Activated T-helper 1 cell treated with anti-CD3 and anti-CD28 coated beads, Interleukin-12 subunit alpha, Interleukin-12 subunit beta, Interleukin-2, Interleukin-4 antibody, amounts not matched to agents 30 ng/mL and 10 ng/mL and 1 ng/mL, durations not matched to agents 14 hours and 24 hours and 36 hours (primary cell): ENCODE results near the gene FAM149B1. TPM values are rescaled to one million over a fixed set of nuclear protein-coding genes. Genes with fewer than 3 reads are reported as not detected.

Experiments used
- DNase-seq: peaks from one replicate; pipeline ENCODE4 v3.0.0; 2021; ENCODE audit warnings: low spot score
- H3K27ac Mint-ChIP-seq: one replicate; pipeline ENCODE4 v1.8.0; 2021; ENCODE audit warnings: mild to moderate bottlenecking, mixed read lengths
- H3K27me3 Mint-ChIP-seq: one replicate; pipeline ENCODE4 v1.8.0; 2022; ENCODE audit warnings: mild to moderate bottlenecking, moderate library complexity, mixed read lengths; ENCODE audit not compliant: insufficient read depth
- H3K36me3 Mint-ChIP-seq: one replicate; pipeline ENCODE4 v1.8.0; 2021; ENCODE audit warnings: low read depth, mixed read lengths
- H3K4me1 Mint-ChIP-seq: one replicate; pipeline ENCODE4 v1.8.0; 2021; ENCODE audit warnings: low read depth, mixed read lengths
- H3K4me3 Mint-ChIP-seq: one replicate; pipeline ENCODE4 v1.8.0; 2021; ENCODE audit warnings: mild to moderate bottlenecking, moderate library complexity, mixed read lengths
- H3K9me3 Mint-ChIP-seq: one replicate; pipeline ENCODE4 v1.8.0; 2021; ENCODE audit warnings: mixed read lengths
- intact Hi-C: fragments of 100-400 bp; cut with micrococcal nuclease; formaldehyde crosslinking; loops from one replicate; pipeline ENCODE4 v1.15.1; 2024
- total RNA-seq: library from RNA; stranded (reverse); gene quantifications from 2 replicates; pipeline ENCODE4 v1.2.3, GENCODE V29; 2022

The FAM149B1 gene
- total RNA-seq, 1 donor from 2014 or later = 11.1 TPM

- H3K27me3 Mint-ChIP-seq = peaks cover 2% of the 10 kb centered on the region
- no peak overlapping the region for H3K27ac Mint-ChIP-seq
- H3K4me1 Mint-ChIP-seq = no peaks in the 10 kb centered on the region
- intact Hi-C loops = no loop called here
- H3K4me3 Mint-ChIP-seq = no peak overlapping the region
- DNase-seq = no peak
- H3K36me3 Mint-ChIP-seq = peaks cover 11% of the 10 kb centered on the region
- peaks cover 6% of the 10 kb centered on the region for H3K9me3 Mint-ChIP-seq
Measured at GRCh38 chr10:73186266-73186665, 18.3 kb downstream of the FAM149B1 start.

GRCh38 chr10:73190188-73190587, 22.3 kb downstream of the FAM149B1 start:
- H3K27me3 Mint-ChIP-seq = peaks cover 2% of the 10 kb centered on the region
- no peak for DNase-seq
- no peak overlapping the region for H3K4me3 Mint-ChIP-seq
- no peaks in the 10 kb centered on the region for H3K9me3 Mint-ChIP-seq
- H3K36me3 Mint-ChIP-seq = no peaks in the 10 kb centered on the region
- no peak overlapping the region for H3K27ac Mint-ChIP-seq
- no peaks in the 10 kb centered on the region for H3K4me1 Mint-ChIP-seq
- intact Hi-C loops = no loop called here

- Mint-ChIP-seq H3K27ac (no peak overlapping the region), H3K4me1 (no peaks in the 10 kb centered on the region), H3K36me3 (peaks cover 3% of the 10 kb centered on the region), H3K27me3 (no peaks in the 10 kb centered on the region), H3K9me3 (no peaks in the 10 kb centered on the region), H3K4me3 (no peak overlapping the region)
- no peak for DNase-seq
- intact Hi-C loops = no loop called here
Measured at GRCh38 chr10:73205081-73205480, 37.2 kb downstream of the FAM149B1 start.

GRCh38 chr10:73205890-73206289, 38.0 kb downstream of the FAM149B1 start:
- Mint-ChIP-seq H3K27me3 (no peaks in the 10 kb centered on the region), H3K9me3 (no peaks in the 10 kb centered on the region), H3K4me3 (no peak overlapping the region), H3K36me3 (no peaks in the 10 kb centered on the region), H3K4me1 (no peaks in the 10 kb centered on the region), H3K27ac (no peak overlapping the region)
- intact Hi-C loops = no loop called here
- no peak for DNase-seq

GRCh38 chr10:73206385-73206784, 38.5 kb downstream of the FAM149B1 start:
- Mint-ChIP-seq H3K9me3 (no peaks in the 10 kb centered on the region), H3K27ac (no peak overlapping the region), H3K27me3 (no peaks in the 10 kb centered on the region), H3K4me1 (no peaks in the 10 kb centered on the region), H3K36me3 (no peaks in the 10 kb centered on the region), H3K4me3 (no peak overlapping the region)
- intact Hi-C loops = no loop called here
- DNase-seq = no peak

- Mint-ChIP-seq H3K36me3 (peaks cover 4% of the 10 kb centered on the region), H3K27ac (no peak overlapping the region), H3K27me3 (no peaks in the 10 kb centered on the region), H3K9me3 (no peaks in the 10 kb centered on the region), H3K4me1 (no peaks in the 10 kb centered on the region), H3K4me3 (no peak overlapping the region)
- DNase-seq = no peak
- intact Hi-C loops = no loop called here
Measured at GRCh38 chr10:73207883-73208282, 40.0 kb downstream of the FAM149B1 start.

- intact Hi-C loops = no loop called here
- Mint-ChIP-seq H3K27ac (no peak overlapping the region), H3K9me3 (no peaks in the 10 kb centered on the region), H3K36me3 (peaks cover 4% of the 10 kb centered on the region), H3K4me3 (no peak overlapping the region), H3K27me3 (no peaks in the 10 kb centered on the region), H3K4me1 (no peaks in the 10 kb centered on the region)
- no peak for DNase-seq
Measured at GRCh38 chr10:73209705-73210104, 41.8 kb downstream of the FAM149B1 start.

- intact Hi-C loops = no loop called here
- H3K27ac Mint-ChIP-seq = no peak overlapping the region
- H3K36me3 Mint-ChIP-seq = peaks cover 4% of the 10 kb centered on the region
- no peak for DNase-seq
- H3K9me3 Mint-ChIP-seq = no peaks in the 10 kb centered on the region
- no peaks in the 10 kb centered on the region for H3K4me1 Mint-ChIP-seq
- no peaks in the 10 kb centered on the region for H3K27me3 Mint-ChIP-seq
- H3K4me3 Mint-ChIP-seq = no peak overlapping the region
Measured at GRCh38 chr10:73210395-73211105, 42.6 kb downstream of the FAM149B1 start.

GRCh38 chr10:73211106-73211811, 43.3 kb downstream of the FAM149B1 start:
- Mint-ChIP-seq H3K36me3 (peaks cover 8% of the 10 kb centered on the region), H3K9me3 (no peaks in the 10 kb centered on the region), H3K27me3 (no peaks in the 10 kb centered on the region), H3K4me1 (no peaks in the 10 kb centered on the region), H3K4me3 (no peak overlapping the region), H3K27ac (no peak overlapping the region)
- no peak for DNase-seq
- intact Hi-C loops = no loop called here

- no peak for DNase-seq
- H3K4me3 Mint-ChIP-seq = no peak overlapping the region
- H3K27ac Mint-ChIP-seq = no peak overlapping the region
- peaks cover 5% of the 10 kb centered on the region for H3K4me1 Mint-ChIP-seq
- H3K9me3 Mint-ChIP-seq = no peaks in the 10 kb centered on the region
- intact Hi-C loops = no loop called here
- H3K27me3 Mint-ChIP-seq = no peaks in the 10 kb centered on the region
- H3K36me3 Mint-ChIP-seq = peaks cover 24% of the 10 kb centered on the region
Measured at GRCh38 chr10:73215749-73216148, 47.8 kb downstream of the FAM149B1 start.

- Mint-ChIP-seq H3K4me1 (peaks cover 5% of the 10 kb centered on the region), H3K27me3 (no peaks in the 10 kb centered on the region), H3K27ac (no peak overlapping the region), H3K9me3 (no peaks in the 10 kb centered on the region), H3K36me3 (peaks cover 23% of the 10 kb centered on the region), H3K4me3 (no peak overlapping the region)
- intact Hi-C loops = no loop called here
- no peak for DNase-seq
Measured at GRCh38 chr10:73217628-73218027, 49.7 kb downstream of the FAM149B1 start.

- intact Hi-C loops = no loop called here
- peaks cover 20% of the 10 kb centered on the region for H3K36me3 Mint-ChIP-seq
Measured at GRCh38 chr10:73218431-73219191, 50.7 kb downstream of the FAM149B1 start.

GRCh38 chr10:73219384-73219783, 51.5 kb downstream of the FAM149B1 start:
- Mint-ChIP-seq H3K27me3 (no peaks in the 10 kb centered on the region), H3K9me3 (no peaks in the 10 kb centered on the region), H3K36me3 (peaks cover 20% of the 10 kb centered on the region), H3K4me1 (peaks cover 5% of the 10 kb centered on the region), H3K27ac (no peak overlapping the region), H3K4me3 (no peak overlapping the region)
- no peak for DNase-seq
- intact Hi-C loops = no loop called here

More at GRCh38 chr10:73218431-73219191, 50.7 kb downstream of the FAM149B1 start:
- no peaks in the 10 kb centered on the region for H3K9me3 Mint-ChIP-seq
- H3K4me1 Mint-ChIP-seq = peaks cover 5% of the 10 kb centered on the region
- no peak overlapping the region for H3K27ac Mint-ChIP-seq
- no peaks in the 10 kb centered on the region for H3K27me3 Mint-ChIP-seq
- H3K4me3 Mint-ChIP-seq = no peak overlapping the region
- no peak for DNase-seq
